Karpas-422 (cell line): ENCODE measurements around the gene FAM114A1. TPM values are rescaled to one million over a fixed set of nuclear protein-coding genes. Genes with fewer than 3 reads are reported as not detected.

Experiments used
- DNase-seq: peaks from one replicate; pipeline ENCODE4 v3.0.0-alpha.2; 2015
- H2AFZ ChIP-seq: fragments of 200-600 bp; sonication (generic); 2 replicates; pipeline ENCODE4 v1.6.1; 2014; ENCODE audit warnings: antibody characterized with exemption, low read length, mixed read lengths
- H3K27ac ChIP-seq: fragments of 200-600 bp; sonication (generic); 2 replicates; pipeline ENCODE4 v1.5.1; 2014; ENCODE audit warnings: mild to moderate bottlenecking, low read length, moderate library complexity
- H3K27me3 ChIP-seq: fragments of 200-600 bp; sonication (generic); 2 replicates; pipeline ENCODE4 v1.6.1; 2014; ENCODE audit warnings: low read length, mixed read lengths
- H3K36me3 ChIP-seq: fragments of 200-600 bp; sonication (generic); 2 replicates; pipeline ENCODE4 v1.6.1; 2014; ENCODE audit warnings: low read length, mixed read lengths; ENCODE audit not compliant: insufficient read depth
- H3K4me1 ChIP-seq: fragments of 200-600 bp; sonication (generic); 2 replicates; pipeline ENCODE4 v1.6.1; 2014; ENCODE audit warnings: mild to moderate bottlenecking, low read length, mixed read lengths
- H3K4me2 ChIP-seq: fragments of 200-600 bp; sonication (generic); 2 replicates; pipeline ENCODE4 v1.6.1; 2014; ENCODE audit warnings: low read length, low read depth, mild to moderate bottlenecking; ENCODE audit not compliant: poor library complexity, severe bottlenecking
- H3K4me3 ChIP-seq: fragments of 200-600 bp; sonication (generic); 2 replicates; pipeline ENCODE4 v1.5.1; 2014; ENCODE audit warnings: mild to moderate bottlenecking, antibody characterized with exemption, low read length, mixed read lengths
- H3K79me2 ChIP-seq: fragments of 200-600 bp; sonication (generic); 2 replicates; pipeline ENCODE4 v1.6.1; 2014; ENCODE audit warnings: mild to moderate bottlenecking, low read length, mixed read lengths
- H3K9ac ChIP-seq: fragments of 200-600 bp; sonication (generic); 2 replicates; pipeline ENCODE4 v1.6.0; 2014; ENCODE audit warnings: low read length
- H3K9me2 ChIP-seq: fragments of 200-600 bp; sonication (generic), shearing (Covaris generic); replicated peaks from 2 replicates; pipeline ENCODE4 v1.6.0; 2014; ENCODE audit warnings: mild to moderate bottlenecking, low read length, moderate library complexity; ENCODE audit not compliant: insufficient read depth
- H3K9me3 ChIP-seq: fragments of 300-700, 200-600 bp; sonication (generic); 2 replicates; pipeline ENCODE4 v1.6.1; 2014; ENCODE audit warnings: low read length, mixed read lengths
- H4K20me1 ChIP-seq: fragments of 200-600 bp; sonication (generic); 2 replicates; pipeline ENCODE4 v1.6.1; 2014; ENCODE audit warnings: mild to moderate bottlenecking, antibody characterized with exemption, low read length, low read depth; ENCODE audit not compliant: insufficient read depth
- total RNA-seq: library from RNA; depleted of rRNA; stranded (reverse); fragments of >200 nt; shearing (Covaris generic); gene quantifications from 2 replicates; pipeline ENCODE4 v1.2.3, GENCODE V29; 2014; ENCODE audit warnings: low replicate concordance

The FAM114A1 gene
- total RNA-seq, 1 experiment from 2014 or later: 1.6 TPM

- Histone ChIP-seq H3K4me1 (peaks cover 4% of the 10 kb centered on the region; the same call in 1 of the 2 replicates), H3K9me3 (no peaks in the 10 kb centered on the region), H3K27me3 (no peaks in the 10 kb centered on the region), H4K20me1 (no peaks in the 10 kb centered on the region), H3K27ac (no peak overlapping the region), H3K9me2 (no peaks in the 10 kb centered on the region), H2AFZ (no peak overlapping the region), H3K4me3 (no peak overlapping the region), H3K36me3 (no peaks in the 10 kb centered on the region), H3K4me2 (no peak overlapping the region), H3K9ac (no peak overlapping the region), H3K79me2 (no peaks in the 10 kb centered on the region)
- DNase-seq: no peak
These were observed 34.6 kb downstream of the FAM114A1 start for GRCh38 chr4:38902221-38902620.

GRCh38 chr4:38902695-38903094, 35.1 kb downstream of the FAM114A1 start:
- H4K20me1 ChIP-seq: no peaks in the 10 kb centered on the region
- no peaks in the 10 kb centered on the region for H3K27me3 ChIP-seq
- H3K4me2 ChIP-seq: no peak overlapping the region
- H3K79me2 ChIP-seq: no peaks in the 10 kb centered on the region
- H3K4me1 ChIP-seq: peaks cover 4% of the 10 kb centered on the region; the same call in 1 of the 2 replicates
- DNase-seq: peak; percentile 79
- no peak overlapping the region for H3K4me3 ChIP-seq
- no peak overlapping the region for H3K9ac ChIP-seq
- H3K9me3 ChIP-seq: no peaks in the 10 kb centered on the region
- no peak overlapping the region for H2AFZ ChIP-seq
- no peaks in the 10 kb centered on the region for H3K36me3 ChIP-seq
- no peak overlapping the region for H3K27ac ChIP-seq
- H3K9me2 ChIP-seq: no peaks in the 10 kb centered on the region

DNA sequence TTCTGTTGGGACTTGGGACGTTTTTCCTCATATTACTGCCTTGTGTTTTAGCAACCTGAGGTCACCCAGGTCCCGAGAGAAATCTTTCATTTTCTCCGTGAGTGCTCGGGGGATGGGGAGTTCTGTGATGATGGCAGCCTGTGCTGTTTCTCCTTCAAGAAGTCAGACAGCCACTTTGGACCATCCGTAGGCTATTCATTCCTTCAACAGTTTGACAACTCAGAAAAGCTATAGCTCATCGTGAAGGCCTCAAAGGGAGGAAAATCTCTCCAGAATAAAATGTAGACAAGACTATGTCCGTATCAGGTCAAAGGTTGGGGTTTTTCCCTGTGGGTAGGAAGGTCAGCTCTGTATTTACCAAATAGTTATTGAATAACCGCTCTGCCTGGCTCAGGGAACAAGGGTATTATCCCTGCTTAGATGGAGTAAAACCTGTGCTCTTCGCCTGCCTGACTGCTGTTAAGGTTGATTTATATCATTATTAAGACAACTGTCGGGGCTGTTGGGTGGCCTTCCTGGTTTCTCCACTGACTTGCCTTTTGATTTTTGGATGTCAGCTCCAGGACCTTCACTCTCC, 36.6 kb downstream of the FAM114A1 start:
- no peak overlapping the region for H3K9ac ChIP-seq
- H3K4me1 ChIP-seq: peaks cover 4% of the 10 kb centered on the region; the same call in 1 of the 2 replicates
- no peaks in the 10 kb centered on the region for H3K9me2 ChIP-seq
- no peak for DNase-seq
- no peaks in the 10 kb centered on the region for H3K27me3 ChIP-seq
- H3K9me3 ChIP-seq: no peaks in the 10 kb centered on the region
- no peaks in the 10 kb centered on the region for H3K79me2 ChIP-seq
- no peaks in the 10 kb centered on the region for H4K20me1 ChIP-seq
- no peaks in the 10 kb centered on the region for H3K36me3 ChIP-seq
- no peak overlapping the region for H3K4me2 ChIP-seq
- H3K4me3 ChIP-seq: no peak overlapping the region
- no peak overlapping the region for H2AFZ ChIP-seq
- H3K27ac ChIP-seq: no peak overlapping the region

- no peak for DNase-seq
- no peaks in the 10 kb centered on the region for H3K36me3 ChIP-seq
- no peaks in the 10 kb centered on the region for H3K27me3 ChIP-seq
- no peaks in the 10 kb centered on the region for H3K79me2 ChIP-seq
- H3K4me3 ChIP-seq: no peak overlapping the region
- peaks cover 4% of the 10 kb centered on the region; the same call in 1 of the 2 replicates for H3K4me1 ChIP-seq
- no peaks in the 10 kb centered on the region for H4K20me1 ChIP-seq
- no peaks in the 10 kb centered on the region for H3K9me3 ChIP-seq
- no peak overlapping the region for H3K9ac ChIP-seq
- no peak overlapping the region for H2AFZ ChIP-seq
- H3K4me2 ChIP-seq: no peak overlapping the region
- H3K27ac ChIP-seq: no peak overlapping the region
- no peaks in the 10 kb centered on the region for H3K9me2 ChIP-seq
These were observed 37.1 kb downstream of the FAM114A1 start for GRCh38 chr4:38904682-38905081.

GRCh38 chr4:38905652-38906385, 38.2 kb downstream of the FAM114A1 start:
- Histone ChIP-seq H3K9me2 (no peaks in the 10 kb centered on the region), H3K27ac (no peak overlapping the region), H4K20me1 (no peaks in the 10 kb centered on the region), H3K9me3 (no peaks in the 10 kb centered on the region), H3K4me3 (no peak overlapping the region), H3K4me2 (no peak overlapping the region), H3K27me3 (no peaks in the 10 kb centered on the region), H3K36me3 (no peaks in the 10 kb centered on the region), H3K4me1 (peaks cover 4% of the 10 kb centered on the region; the same call in 1 of the 2 replicates), H3K9ac (no peak overlapping the region), H2AFZ (no peak overlapping the region), H3K79me2 (no peaks in the 10 kb centered on the region)
- no peak for DNase-seq

GRCh38 chr4:38907696-38908270, 40.2 kb downstream of the FAM114A1 start:
- no peaks in the 10 kb centered on the region for H3K9me2 ChIP-seq
- H3K27me3 ChIP-seq: no peaks in the 10 kb centered on the region
- H3K4me3 ChIP-seq: no peak overlapping the region
- H4K20me1 ChIP-seq: no peaks in the 10 kb centered on the region
- H3K9ac ChIP-seq: no peak overlapping the region
- no peaks in the 10 kb centered on the region for H3K9me3 ChIP-seq
- H3K79me2 ChIP-seq: no peaks in the 10 kb centered on the region
- H3K4me1 ChIP-seq: peaks cover 4% of the 10 kb centered on the region; the same call in 1 of the 2 replicates
- no peak overlapping the region for H3K27ac ChIP-seq
- no peak overlapping the region for H3K4me2 ChIP-seq
- H2AFZ ChIP-seq: no peak overlapping the region
- H3K36me3 ChIP-seq: no peaks in the 10 kb centered on the region
- no peak for DNase-seq

DNA sequence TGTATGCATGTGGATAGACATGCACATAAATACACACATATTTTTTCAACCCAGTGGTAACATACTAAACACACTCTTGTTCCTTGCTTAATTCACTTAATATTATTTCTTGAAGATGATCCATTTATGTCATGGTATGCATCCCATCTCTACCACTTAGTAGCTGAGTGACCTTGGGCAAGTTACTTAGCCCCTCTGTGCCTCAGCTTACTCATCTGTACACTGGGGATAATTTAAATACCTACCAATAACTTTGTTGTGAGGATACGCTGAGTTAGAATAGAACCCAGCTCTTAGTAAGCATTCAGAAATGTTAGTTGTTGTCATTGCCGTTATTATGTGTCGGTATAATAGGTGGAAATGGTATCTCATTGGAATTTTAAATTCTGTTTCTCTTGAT, 41.4 kb downstream of the FAM114A1 start:
- no peaks in the 10 kb centered on the region for H3K9me3 ChIP-seq
- H3K79me2 ChIP-seq: no peaks in the 10 kb centered on the region
- H3K4me3 ChIP-seq: no peak overlapping the region
- H3K27me3 ChIP-seq: no peaks in the 10 kb centered on the region
- H2AFZ ChIP-seq: no peak overlapping the region
- H3K36me3 ChIP-seq: no peaks in the 10 kb centered on the region
- DNase-seq: no peak
- no peak overlapping the region for H3K4me2 ChIP-seq
- H4K20me1 ChIP-seq: no peaks in the 10 kb centered on the region
- H3K27ac ChIP-seq: no peak overlapping the region
- H3K9me2 ChIP-seq: no peaks in the 10 kb centered on the region
- H3K9ac ChIP-seq: no peak overlapping the region
- H3K4me1 ChIP-seq: no peaks in the 10 kb centered on the region

GRCh38 chr4:38911257-38911656, 43.7 kb downstream of the FAM114A1 start:
- no peaks in the 10 kb centered on the region for H3K36me3 ChIP-seq
- no peaks in the 10 kb centered on the region for H3K9me2 ChIP-seq
- no peak overlapping the region for H3K4me2 ChIP-seq
- no peak overlapping the region for H3K4me3 ChIP-seq
- H3K27me3 ChIP-seq: no peaks in the 10 kb centered on the region
- H3K9ac ChIP-seq: no peak overlapping the region
- no peak for DNase-seq
- peaks cover 6% of the 10 kb centered on the region for H3K4me1 ChIP-seq
- H4K20me1 ChIP-seq: no peaks in the 10 kb centered on the region
- no peaks in the 10 kb centered on the region for H3K9me3 ChIP-seq
- H3K27ac ChIP-seq: no peak overlapping the region
- H3K79me2 ChIP-seq: no peaks in the 10 kb centered on the region
- H2AFZ ChIP-seq: no peak overlapping the region
